Ishikawa (cell line): ENCODE results near the gene LEMD2.

Experiments
- TAF1 ChIP-seq: IDR thresholded peaks from 2 replicates; pipeline ENCODE4 v1.6.1; 2012; ENCODE audit warnings: low read depth, mild to moderate bottlenecking
- TCF12 ChIP-seq: IDR thresholded peaks from 2 replicates; pipeline ENCODE4 v1.6.1; 2012; ENCODE audit warnings: low read depth

- TF ChIP-seq TAF1 (no peak), TCF12 (no peak)
These were observed 26.9 kb upstream of the LEMD2 start for GRCh38 chr6:33815854-33816253.
